ENCODE data around the gene PFDN6.
"Not testable (repeated sequence)": the region's sequence is repeated elsewhere in the genome, so short reads cannot be mapped to it uniquely, and the experiment has no call there.

Gene PFDN6

DNA sequence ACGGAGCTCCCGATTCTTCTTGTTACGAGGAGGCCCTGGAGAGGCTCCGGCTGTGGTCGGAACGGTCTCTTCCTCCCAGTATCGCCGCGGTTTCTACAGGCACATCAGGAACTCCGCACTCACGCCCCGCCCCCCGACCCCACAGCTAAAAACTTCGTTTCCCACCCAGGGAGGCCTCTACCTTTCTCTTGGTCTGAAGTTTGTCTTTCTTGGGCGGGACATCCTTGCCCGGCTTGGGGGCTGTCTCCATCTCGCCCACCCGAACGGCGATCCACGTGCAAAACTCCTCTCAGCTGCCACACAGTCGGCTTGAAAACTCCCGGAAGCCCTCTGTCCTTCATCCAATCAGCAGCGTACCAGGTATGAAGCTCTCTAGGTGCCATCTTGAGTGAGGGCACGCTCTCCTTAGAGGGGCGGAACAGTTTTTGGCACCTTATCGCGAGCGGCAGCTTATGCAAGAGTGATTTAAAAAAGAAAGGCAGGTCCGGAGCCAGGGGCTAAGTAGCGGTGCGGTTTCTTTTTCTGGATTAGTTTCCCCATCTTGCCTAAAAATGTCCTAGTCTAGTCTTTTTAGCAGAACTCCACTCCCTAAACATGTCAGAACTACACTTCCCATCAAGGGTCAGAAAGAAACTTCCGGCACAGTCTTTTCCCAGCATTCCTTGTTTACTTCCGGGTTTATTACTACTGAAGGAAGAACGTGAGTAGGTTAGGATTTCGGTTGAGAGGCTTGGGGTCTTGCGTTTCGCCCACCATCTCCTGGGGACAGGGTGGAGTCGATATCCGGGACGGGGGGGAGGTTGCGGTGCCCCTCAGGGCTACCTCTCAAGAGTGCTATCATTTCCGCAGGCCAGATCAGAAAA is at the start of gene PFDN6, which contains the start of gene WDR46:
Gene PFDN6, plus strand, starts transcription at position 681 of the 863 bp plus-strand sequence. CDS start 256 bp downstream, outside the sequence.
Gene WDR46, minus strand, starts transcription at position 319 of the 863 bp plus-strand sequence. Its CDS starts 69 bp downstream, at position 250.
- FAIRE-seq (no peak), DNase-seq (ENCODE audit: low spot score) (peak; percentile 92)

DNA sequence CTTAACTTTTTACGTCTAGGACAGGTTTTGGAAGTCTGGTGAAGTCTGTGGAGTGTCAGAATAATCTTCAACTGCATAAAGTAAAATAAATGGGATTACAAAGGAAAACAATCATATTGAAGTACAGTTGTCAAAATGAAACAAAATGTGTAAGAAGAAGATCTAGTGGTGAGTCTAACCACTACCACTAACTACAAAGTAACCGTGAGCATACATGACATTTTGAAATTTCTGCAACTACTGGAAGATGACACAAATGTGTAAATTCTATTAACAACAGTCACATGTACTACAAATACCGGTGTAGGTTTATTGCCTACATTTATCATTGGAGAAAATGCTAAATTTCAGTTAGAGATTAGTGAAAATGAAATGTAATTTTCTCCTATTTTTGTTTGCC is 47.4 kb upstream of the PFDN6 start:
- FAIRE-seq = no peak
- no peak for DNase-seq (ENCODE audit: low spot score)

- DNase-seq (ENCODE audit: low spot score) (no peak), FAIRE-seq (no peak)
These were observed 45.9 kb upstream of the PFDN6 start for GRCh38 chr6:33243476-33243875.

GRCh38 chr6:33247977-33248642 is 41.3 kb upstream of the PFDN6 start:
- FAIRE-seq (peak; percentile 72), DNase-seq (ENCODE audit: low spot score) (peak; percentile 75)

DNA sequence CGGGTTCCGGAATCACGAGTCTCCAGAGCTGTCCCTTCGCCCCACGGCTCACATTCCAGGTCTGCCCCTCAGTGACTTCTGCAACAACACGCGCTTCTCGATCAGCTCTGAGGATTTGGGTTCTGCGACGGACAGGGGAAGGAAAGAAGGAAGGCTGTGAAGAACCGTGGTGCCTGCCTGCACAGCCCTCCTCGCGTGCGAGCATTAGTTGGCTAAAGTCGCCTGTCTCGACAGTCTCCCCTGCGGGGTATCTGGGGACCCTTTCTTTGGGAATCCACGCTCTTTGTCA is 40.8 kb upstream of the PFDN6 start:
- no peak for DNase-seq (ENCODE audit: low spot score)
- FAIRE-seq = no peak

DNA sequence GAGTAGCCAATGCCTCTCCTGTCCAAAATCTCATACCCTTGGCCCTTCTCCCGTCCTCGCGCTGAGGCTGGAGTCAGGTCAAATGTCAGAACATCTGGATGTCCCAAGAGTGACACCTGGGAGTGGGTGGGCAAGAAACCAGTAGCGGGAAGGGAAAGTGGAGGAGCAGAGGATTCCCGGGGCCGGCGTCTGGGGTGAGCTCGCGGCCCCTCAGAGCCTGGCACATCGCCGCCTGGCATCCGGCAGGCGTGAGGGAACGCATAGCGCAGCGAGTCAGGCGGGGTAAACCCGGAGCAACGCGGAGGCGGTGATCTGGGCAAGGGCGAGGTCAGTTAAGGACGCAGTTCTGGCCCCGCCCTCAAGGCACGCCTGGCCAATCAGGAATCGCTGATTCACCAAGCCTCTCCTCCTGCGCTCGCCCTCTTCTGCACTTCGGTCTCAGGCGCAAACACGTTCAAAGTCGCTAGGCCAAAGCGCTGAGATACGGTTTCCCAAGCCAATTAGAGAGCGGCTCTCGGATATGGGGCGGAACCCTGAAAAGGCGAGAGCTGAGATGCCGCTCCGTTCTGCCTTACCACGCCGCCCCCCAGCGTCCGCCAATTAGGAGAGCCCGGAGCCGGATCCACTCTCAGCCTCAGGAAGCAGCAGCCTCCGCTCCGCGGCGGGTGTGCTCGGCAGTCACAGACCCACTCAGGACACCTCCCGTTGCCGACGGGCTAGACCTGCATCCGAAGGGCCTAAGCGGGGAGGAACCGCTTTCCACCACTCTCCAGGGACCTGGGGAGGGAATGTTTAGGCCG is 40.3 kb upstream of the PFDN6 start:
- FAIRE-seq (peak; percentile 30), DNase-seq (ENCODE audit: low spot score) (peak; percentile 93)

GRCh38 chr6:33249732-33250630 is 39.4 kb upstream of the PFDN6 start:
- DNase-seq (ENCODE audit: low spot score) (no peak), FAIRE-seq (no peak)

DNA sequence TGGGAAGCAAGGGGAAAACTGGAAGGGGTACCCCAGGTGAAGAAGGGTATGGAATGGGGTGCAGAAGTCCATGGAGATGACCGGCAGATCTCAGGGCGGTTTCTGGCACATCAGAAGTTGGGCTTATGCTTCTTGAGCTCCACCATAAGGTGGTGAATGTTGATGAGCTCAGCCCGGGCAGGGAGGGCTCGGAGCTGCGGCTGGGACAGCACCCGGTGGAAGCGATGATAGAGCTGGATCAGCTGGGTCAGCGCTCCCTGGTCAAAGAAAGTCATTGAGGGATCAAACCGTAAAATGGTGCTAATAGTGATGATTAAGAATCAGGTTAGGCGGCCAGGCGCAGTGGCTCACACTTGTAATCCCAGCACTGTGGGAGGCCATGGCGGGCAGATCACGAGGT is 38.7 kb upstream of the PFDN6 start:
- DNase-seq (ENCODE audit: low spot score) = no peak
- FAIRE-seq = no peak

DNA sequence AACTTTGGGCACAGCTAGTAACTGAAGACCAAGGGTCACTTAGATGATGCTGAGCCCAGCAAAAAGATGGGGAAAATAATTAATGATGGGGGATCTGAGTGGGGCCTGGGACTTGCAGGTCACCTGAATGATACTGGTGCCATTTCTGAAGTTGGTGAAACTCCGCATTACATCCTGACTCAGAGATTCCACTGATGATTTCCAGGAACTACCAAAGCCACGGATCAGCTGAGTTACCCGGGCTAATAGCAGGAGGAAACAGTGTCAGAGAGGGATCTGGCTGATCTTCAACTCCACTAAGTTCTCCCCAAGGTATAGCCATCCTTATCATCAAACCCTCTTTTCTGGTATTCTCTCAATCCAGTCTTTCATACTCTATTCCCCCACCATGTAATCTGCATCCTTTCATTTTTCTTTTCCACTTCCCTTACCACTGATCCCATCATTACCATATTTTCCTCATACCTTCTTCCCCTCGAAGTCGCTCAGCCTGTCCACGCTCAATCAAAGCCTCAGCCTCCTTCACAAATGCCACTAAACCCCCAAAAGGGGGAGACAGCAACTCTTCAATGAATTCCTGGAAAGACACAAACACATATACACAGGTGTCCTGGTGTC is 37.9 kb upstream of the PFDN6 start:
- FAIRE-seq = no peak
- DNase-seq (ENCODE audit: low spot score) = no peak

DNA sequence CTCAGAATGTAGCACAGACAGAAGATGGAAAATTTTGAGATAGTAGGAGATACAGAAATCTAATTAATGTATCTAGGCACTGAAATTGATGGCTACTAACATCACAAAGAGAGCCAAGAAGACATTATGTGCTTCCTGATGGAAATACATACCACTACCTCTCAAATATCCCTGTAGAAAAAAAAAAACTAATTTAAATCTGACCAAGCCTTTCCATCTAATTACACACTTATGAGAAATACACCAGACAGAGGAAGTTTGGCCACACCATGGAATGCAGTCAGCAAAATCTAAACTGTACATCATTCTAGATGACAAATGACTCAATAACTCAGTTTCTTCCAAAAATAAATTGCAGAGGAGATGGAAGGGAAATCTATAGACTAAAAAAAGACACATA is 36.6 kb upstream of the PFDN6 start:
- no peak for FAIRE-seq
- DNase-seq (ENCODE audit: low spot score) = no peak

DNA sequence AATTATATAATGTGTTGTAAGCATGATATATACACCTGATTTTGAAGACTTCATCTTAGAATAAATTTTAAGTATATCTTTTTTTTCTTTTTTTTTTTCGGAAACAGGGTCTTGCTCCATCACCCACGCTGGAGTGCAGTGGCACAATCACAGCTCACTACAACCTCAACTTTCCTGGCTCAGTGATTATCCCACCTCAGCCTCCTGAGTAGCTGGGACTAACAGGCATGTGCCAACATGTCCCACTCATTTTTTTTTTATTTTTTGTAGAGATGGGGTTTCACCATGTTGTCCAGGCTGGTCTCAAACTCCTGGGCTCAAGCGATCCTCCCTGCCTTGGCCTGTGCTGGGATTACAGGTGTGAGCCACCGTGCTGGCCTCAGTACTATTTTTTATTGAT is 34.8 kb upstream of the PFDN6 start:
- no peak for FAIRE-seq

DNA sequence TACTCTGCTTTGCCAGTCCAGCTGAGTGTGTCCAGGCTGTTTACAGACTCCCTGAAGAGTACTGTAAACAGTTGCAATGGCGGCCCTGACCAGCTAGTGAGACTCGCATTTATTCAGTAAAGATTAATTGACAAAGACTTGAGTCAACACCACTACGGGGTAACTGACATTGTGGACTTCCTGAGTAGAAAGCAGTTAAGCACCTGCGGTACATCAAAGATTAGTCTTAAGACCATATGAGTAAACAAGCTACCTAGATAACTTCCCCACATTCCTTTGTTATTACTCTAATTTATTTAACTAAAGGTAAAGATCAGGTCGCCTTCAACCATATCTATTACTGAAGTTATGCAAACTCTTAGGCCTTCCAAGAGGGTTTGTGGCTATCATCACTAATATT is 30.4 kb upstream of the PFDN6 start:
- FAIRE-seq = no peak

More for the DNA sequence above, 34.8 kb upstream of the PFDN6 start:
- no peak for DNase-seq (ENCODE audit: low spot score)

GRCh38 chr6:33262490-33262889 is 26.9 kb upstream of the PFDN6 start:
- not testable (repeated sequence) for DNase-seq (ENCODE audit: low spot score); FAIRE-seq

More for the DNA sequence above, 30.4 kb upstream of the PFDN6 start:
- DNase-seq (ENCODE audit: low spot score) = no peak

DNA sequence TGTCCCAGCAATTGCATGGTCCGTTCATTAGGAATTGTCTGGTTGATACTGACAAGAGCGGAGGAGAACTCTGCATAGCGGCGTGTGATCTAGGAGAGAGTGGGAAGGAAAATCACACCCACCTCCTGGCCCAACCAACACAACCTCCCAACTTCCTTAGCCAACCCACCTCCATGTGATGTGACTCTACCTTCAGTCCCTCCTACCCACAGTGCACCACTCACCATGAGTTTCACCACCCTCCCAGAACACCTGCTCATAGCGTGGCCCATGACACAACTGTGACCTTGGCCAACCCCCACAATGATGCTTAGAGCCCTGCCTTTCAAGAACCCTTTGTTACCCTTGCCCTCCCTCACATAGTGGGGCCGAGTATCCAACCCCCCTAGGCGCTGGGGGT is 25.4 kb upstream of the PFDN6 start:
- DNase-seq (ENCODE audit: low spot score) = no peak
- no peak for FAIRE-seq

- no peak for FAIRE-seq
- DNase-seq (ENCODE audit: low spot score) = peak; percentile 21
These were observed 18.3 kb upstream of the PFDN6 start for GRCh38 chr6:33271117-33271467.

DNA sequence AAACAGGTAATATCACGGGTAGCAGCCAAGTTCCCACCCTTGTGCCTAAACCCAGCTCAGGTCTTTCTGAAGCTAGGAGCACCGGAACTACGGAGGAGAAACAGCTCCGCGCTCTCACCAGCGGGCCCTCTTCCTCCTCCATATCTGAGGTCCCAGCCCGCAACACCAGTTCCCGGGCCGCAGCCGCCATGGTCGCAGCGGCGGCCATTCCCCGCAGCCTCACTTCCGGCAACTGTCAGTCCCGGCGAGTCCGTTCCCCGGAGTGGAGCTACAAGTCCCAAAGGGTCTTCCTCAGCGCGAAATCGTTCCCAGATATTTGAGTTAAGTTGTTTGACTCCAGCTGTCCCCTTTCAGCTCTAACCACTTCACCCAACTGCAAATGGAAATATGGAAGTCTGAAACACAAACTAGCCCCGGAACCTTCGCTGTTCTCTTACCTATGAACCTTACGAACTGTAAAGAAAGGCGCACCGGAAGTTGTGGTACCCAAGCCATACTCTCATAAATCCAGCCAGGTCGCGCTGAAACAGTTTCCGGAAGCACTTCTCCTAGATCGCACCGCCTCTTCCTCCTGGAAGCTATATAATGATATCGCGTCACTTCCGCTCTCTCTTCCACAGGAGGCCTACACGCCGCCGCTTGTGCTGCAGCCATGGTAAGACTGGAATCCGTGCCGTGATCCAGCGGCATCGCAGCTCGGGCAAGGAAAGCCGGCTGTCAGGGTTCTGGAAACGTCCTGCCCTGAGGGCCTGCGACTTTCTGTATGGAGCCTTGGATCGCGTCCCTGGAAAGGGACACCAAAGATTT is 17.7 kb upstream of the PFDN6 start, which contains the start of the genes RPS18 and VPS52:
Gene RPS18, plus strand, starts transcription at position 608 of the 807 bp plus-strand sequence. Its CDS starts 45 bp downstream, at position 653.
Gene VPS52, minus strand, starts transcription at position 409 of the 807 bp plus-strand sequence. Its CDS starts 201 bp downstream, at position 208.
- FAIRE-seq (no peak), DNase-seq (ENCODE audit: low spot score) (peak; percentile 92)

GRCh38 chr6:33272275-33273128 is 16.9 kb upstream of the PFDN6 start:
- FAIRE-seq = no peak

More at GRCh38 chr6:33272275-33273128, 16.9 kb upstream of the PFDN6 start:
- no peak for DNase-seq (ENCODE audit: low spot score)

All from urothelium cell line (cell line).